ENCODE results near the gene SDK1. TPM values are rescaled to one million over a fixed set of nuclear protein-coding genes. Genes with fewer than 3 reads are reported as not detected.

SDK1 gene
- polyA plus RNA-seq, 2 donors, result 0.33 to 0.47 TPM

DNA sequence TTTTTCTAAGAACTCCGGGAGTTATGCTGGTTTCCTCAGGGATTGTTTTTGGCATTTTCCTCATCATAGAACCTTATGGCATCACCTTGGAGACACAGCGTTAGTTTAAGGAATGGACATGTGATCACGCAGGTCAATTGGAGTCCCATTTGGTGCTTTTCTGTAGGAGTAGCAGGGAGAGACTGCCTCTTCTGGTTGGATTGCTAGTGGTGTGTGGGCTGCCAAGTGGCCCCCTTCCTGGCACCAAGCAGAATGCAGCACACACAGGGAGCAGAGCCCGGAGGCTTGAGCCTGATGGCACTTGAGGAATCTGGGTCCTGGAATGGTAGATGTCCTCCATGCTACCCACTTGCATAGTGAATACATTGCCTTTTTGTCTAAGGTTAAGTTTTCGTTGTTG lies 57.9 kb downstream of the SDK1 start:
- WGBS, 2 donors, result 93 to 97% methylated on average over 5 of the region's 5 CpGs
- H3K4me1 ChIP-seq (ENCODE audit: control insufficient read depth in 2 of 2, insufficient read depth in 2 of 2, low read length in 1 of 2), result no peaks in the 10 kb centered on the region
- H3K27ac ChIP-seq (ENCODE audit: low read depth in 2 of 2, low read length in 1 of 2), result no peak overlapping the region
- no peak overlapping the region for H3K4me3 ChIP-seq (ENCODE audit: low read depth in 1 of 2, low read length in 2 of 2)
- H3K36me3 ChIP-seq (ENCODE audit: control insufficient read depth in 2 of 2, insufficient read depth in 2 of 2, low read length in 1 of 2), result no peaks in the 10 kb centered on the region
- H3K27me3 ChIP-seq (ENCODE audit: control insufficient read depth in 1 of 2, insufficient read depth in 2 of 2, low read length in 2 of 2), result no peaks in the 10 kb centered on the region
- no peaks in the 10 kb centered on the region for H3K9me3 ChIP-seq (ENCODE audit: control insufficient read depth in 2 of 2, insufficient read depth in 1 of 2, low read depth in 1 of 2, low read length in 1 of 2)

GRCh38 chr7:3367261-3367660 lies 66.2 kb downstream of the SDK1 start:
- Histone ChIP-seq H3K36me3 (ENCODE audit: control insufficient read depth in 2 of 2, insufficient read depth in 2 of 2, low read length in 1 of 2) (no peaks in the 10 kb centered on the region), H3K4me1 (ENCODE audit: control insufficient read depth in 2 of 2, insufficient read depth in 2 of 2, low read length in 1 of 2) (no peaks in the 10 kb centered on the region), H3K27me3 (ENCODE audit: control insufficient read depth in 1 of 2, insufficient read depth in 2 of 2, low read length in 2 of 2) (no peaks in the 10 kb centered on the region), H3K27ac (ENCODE audit: low read depth in 2 of 2, low read length in 1 of 2) (no peak overlapping the region), H3K9me3 (ENCODE audit: control insufficient read depth in 2 of 2, insufficient read depth in 1 of 2, low read depth in 1 of 2, low read length in 1 of 2) (no peaks in the 10 kb centered on the region), H3K4me3 (ENCODE audit: low read depth in 1 of 2, low read length in 2 of 2) (no peak overlapping the region)
- WGBS, 2 donors, result 65 to 81% methylated on average over 1 of the region's 1 CpG

DNA sequence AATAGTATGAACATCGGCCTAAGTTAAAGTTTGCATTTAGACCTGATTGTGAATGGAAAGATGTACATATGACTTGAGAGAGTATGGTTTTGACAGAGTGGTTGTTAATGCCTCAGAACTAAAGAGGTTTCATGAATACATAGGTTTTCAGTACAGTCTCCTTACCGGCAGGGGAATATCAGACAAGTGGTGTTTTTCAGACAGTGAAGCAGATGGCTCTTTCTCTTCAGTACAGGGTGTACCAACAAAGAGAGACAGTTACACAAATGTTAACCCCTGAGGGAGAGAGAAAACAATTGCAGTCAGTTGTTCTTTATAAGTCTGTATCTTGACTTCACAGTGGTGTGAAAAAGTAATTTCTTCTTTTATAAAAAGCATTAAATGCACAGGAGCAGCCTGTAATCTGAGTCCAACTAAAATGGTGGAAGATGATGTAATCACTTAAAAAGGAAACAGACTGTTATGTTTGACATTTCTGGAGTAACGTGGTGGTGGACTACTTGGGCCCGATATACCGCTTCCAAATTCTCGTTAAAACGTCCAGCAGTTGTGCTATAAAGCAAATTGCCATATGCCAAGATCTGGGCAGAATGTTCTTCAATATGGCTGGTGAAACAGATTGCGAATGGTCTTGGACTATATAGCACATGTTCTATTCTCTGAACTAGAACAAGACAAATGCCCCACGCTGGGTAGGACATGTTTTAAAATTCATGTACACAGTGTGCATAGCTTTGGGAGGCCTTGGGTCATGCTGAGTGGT lies 69.2 kb downstream of the SDK1 start:
- Histone ChIP-seq H3K4me1 (ENCODE audit: control insufficient read depth in 2 of 2, insufficient read depth in 2 of 2, low read length in 1 of 2) (no peaks in the 10 kb centered on the region), H3K36me3 (ENCODE audit: control insufficient read depth in 2 of 2, insufficient read depth in 2 of 2, low read length in 1 of 2) (no peaks in the 10 kb centered on the region), H3K27ac (ENCODE audit: low read depth in 2 of 2, low read length in 1 of 2) (no peak overlapping the region), H3K4me3 (ENCODE audit: low read depth in 1 of 2, low read length in 2 of 2) (no peak overlapping the region), H3K9me3 (ENCODE audit: control insufficient read depth in 2 of 2, insufficient read depth in 1 of 2, low read depth in 1 of 2, low read length in 1 of 2) (no peaks in the 10 kb centered on the region), H3K27me3 (ENCODE audit: control insufficient read depth in 1 of 2, insufficient read depth in 2 of 2, low read length in 2 of 2) (no peaks in the 10 kb centered on the region)
- WGBS, 2 donors, result 88 to 89% methylated on average over 9 of the region's 9 CpGs

DNA sequence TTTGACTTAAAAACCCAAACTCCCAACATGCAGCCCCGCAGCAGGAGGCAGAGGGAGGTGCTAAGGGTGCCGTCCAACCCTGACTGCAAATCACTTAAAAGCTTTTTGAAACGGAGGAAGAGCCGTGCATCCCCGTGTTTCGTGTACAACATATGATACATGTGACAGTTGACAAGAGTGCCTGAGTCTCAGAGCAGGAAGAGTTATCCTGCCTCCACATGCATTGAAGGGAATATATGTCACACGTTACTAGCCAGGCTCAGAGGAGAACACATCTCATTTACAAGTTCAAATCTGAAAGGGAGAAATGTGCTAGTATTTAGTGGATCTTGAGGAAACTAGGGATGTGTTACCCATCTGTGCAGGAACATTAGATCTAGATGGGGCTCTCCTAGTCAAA lies 69.9 kb downstream of the SDK1 start:
- no peaks in the 10 kb centered on the region for H3K36me3 ChIP-seq (ENCODE audit: control insufficient read depth in 2 of 2, insufficient read depth in 2 of 2, low read length in 1 of 2)
- H3K4me1 ChIP-seq (ENCODE audit: control insufficient read depth in 2 of 2, insufficient read depth in 2 of 2, low read length in 1 of 2), result no peaks in the 10 kb centered on the region
- no peak overlapping the region for H3K27ac ChIP-seq (ENCODE audit: low read depth in 2 of 2, low read length in 1 of 2)
- H3K27me3 ChIP-seq (ENCODE audit: control insufficient read depth in 1 of 2, insufficient read depth in 2 of 2, low read length in 2 of 2), result no peaks in the 10 kb centered on the region
- 93 to 94% methylated on average over 7 of the region's 7 CpGs for WGBS, 2 donors
- H3K4me3 ChIP-seq (ENCODE audit: low read depth in 1 of 2, low read length in 2 of 2), result no peak overlapping the region
- H3K9me3 ChIP-seq (ENCODE audit: control insufficient read depth in 2 of 2, insufficient read depth in 1 of 2, low read depth in 1 of 2, low read length in 1 of 2), result no peaks in the 10 kb centered on the region

- no peaks in the 10 kb centered on the region for H3K36me3 ChIP-seq (ENCODE audit: control insufficient read depth in 2 of 2, insufficient read depth in 2 of 2, low read length in 1 of 2)
- H3K27ac ChIP-seq (ENCODE audit: low read depth in 2 of 2, low read length in 1 of 2), result no peak overlapping the region
- WGBS, 2 donors, result 61 to 67% methylated on average over 4 of the region's 4 CpGs
- H3K4me3 ChIP-seq (ENCODE audit: low read depth in 1 of 2, low read length in 2 of 2), result no peak overlapping the region
- H3K4me1 ChIP-seq (ENCODE audit: control insufficient read depth in 2 of 2, insufficient read depth in 2 of 2, low read length in 1 of 2), result no peaks in the 10 kb centered on the region
- H3K27me3 ChIP-seq (ENCODE audit: control insufficient read depth in 1 of 2, insufficient read depth in 2 of 2, low read length in 2 of 2), result no peaks in the 10 kb centered on the region
- H3K9me3 ChIP-seq (ENCODE audit: control insufficient read depth in 2 of 2, insufficient read depth in 1 of 2, low read depth in 1 of 2, low read length in 1 of 2), result no peaks in the 10 kb centered on the region
These were observed 70.5 kb downstream of the SDK1 start for GRCh38 chr7:3371601-3372000.

GRCh38 chr7:3374239-3374638 lies 73.2 kb downstream of the SDK1 start:
- Histone ChIP-seq H3K4me3 (ENCODE audit: low read depth in 1 of 2, low read length in 2 of 2) (no peak overlapping the region), H3K4me1 (ENCODE audit: control insufficient read depth in 2 of 2, insufficient read depth in 2 of 2, low read length in 1 of 2) (peaks cover 0 to 2% of the 10 kb centered on the region in 2 donors), H3K36me3 (ENCODE audit: control insufficient read depth in 2 of 2, insufficient read depth in 2 of 2, low read length in 1 of 2) (no peaks in the 10 kb centered on the region), H3K9me3 (ENCODE audit: control insufficient read depth in 2 of 2, insufficient read depth in 1 of 2, low read depth in 1 of 2, low read length in 1 of 2) (no peaks in the 10 kb centered on the region), H3K27ac (ENCODE audit: low read depth in 2 of 2, low read length in 1 of 2) (no peak overlapping the region), H3K27me3 (ENCODE audit: control insufficient read depth in 1 of 2, insufficient read depth in 2 of 2, low read length in 2 of 2) (no peaks in the 10 kb centered on the region)
- WGBS, 2 donors, result 62 to 78% methylated on average over 2 of the region's 2 CpGs

GRCh38 chr7:3378390-3379150 lies 77.5 kb downstream of the SDK1 start:
- peaks cover 0 to 2% of the 10 kb centered on the region in 2 donors for H3K27me3 ChIP-seq (ENCODE audit: control insufficient read depth in 1 of 2, insufficient read depth in 2 of 2, low read length in 2 of 2)
- no peaks in the 10 kb centered on the region for H3K36me3 ChIP-seq (ENCODE audit: control insufficient read depth in 2 of 2, insufficient read depth in 2 of 2, low read length in 1 of 2)
- peaks cover 0 to 5% of the 10 kb centered on the region in 2 donors for H3K4me1 ChIP-seq (ENCODE audit: control insufficient read depth in 2 of 2, insufficient read depth in 2 of 2, low read length in 1 of 2)
- H3K9me3 ChIP-seq (ENCODE audit: control insufficient read depth in 2 of 2, insufficient read depth in 1 of 2, low read depth in 1 of 2, low read length in 1 of 2), result no peaks in the 10 kb centered on the region
- 82 to 85% methylated on average over 18 of the region's 18 CpGs for WGBS, 2 donors
- no peak overlapping the region for H3K4me3 ChIP-seq (ENCODE audit: low read depth in 1 of 2, low read length in 2 of 2)
- H3K27ac ChIP-seq (ENCODE audit: low read depth in 2 of 2, low read length in 1 of 2), result no peak overlapping the region

DNA sequence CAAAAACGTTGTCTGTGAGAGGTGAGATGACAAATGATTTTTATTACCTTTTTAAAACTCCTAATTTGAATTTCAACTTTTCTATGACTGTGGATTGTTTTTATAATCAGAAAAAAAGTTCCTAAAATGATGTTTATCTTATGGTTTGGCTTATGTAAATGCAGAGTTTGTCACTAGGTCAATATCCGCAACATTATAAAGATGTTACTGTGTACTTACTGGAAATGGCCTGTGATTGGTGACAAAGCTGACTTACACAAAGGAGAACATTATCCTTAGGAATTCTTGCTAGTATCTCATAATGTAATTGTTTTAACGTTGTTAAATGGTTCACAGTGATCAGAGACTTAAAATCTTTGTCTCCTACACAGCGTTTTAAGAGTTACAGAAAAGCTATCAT lies 79.0 kb downstream of the SDK1 start:
- H3K9me3 ChIP-seq (ENCODE audit: control insufficient read depth in 2 of 2, insufficient read depth in 1 of 2, low read depth in 1 of 2, low read length in 1 of 2), result no peaks in the 10 kb centered on the region
- 77 to 78% methylated on average over 4 of the region's 4 CpGs for WGBS, 2 donors

GRCh38 chr7:3380886-3381685 lies 80.0 kb downstream of the SDK1 start:
- H3K36me3 ChIP-seq (ENCODE audit: control insufficient read depth in 2 of 2, insufficient read depth in 2 of 2, low read length in 1 of 2), result no peaks in the 10 kb centered on the region
- H3K27me3 ChIP-seq (ENCODE audit: control insufficient read depth in 1 of 2, insufficient read depth in 2 of 2, low read length in 2 of 2), result peaks cover 0 to 2% of the 10 kb centered on the region in 2 donors
- no peaks in the 10 kb centered on the region for H3K9me3 ChIP-seq (ENCODE audit: control insufficient read depth in 2 of 2, insufficient read depth in 1 of 2, low read depth in 1 of 2, low read length in 1 of 2)
- WGBS, 2 donors, result 77 to 78% methylated on average over 12 of the region's 12 CpGs
- no peak overlapping the region for H3K27ac ChIP-seq (ENCODE audit: low read depth in 2 of 2, low read length in 1 of 2)
- no peak overlapping the region for H3K4me3 ChIP-seq (ENCODE audit: low read depth in 1 of 2, low read length in 2 of 2)
- H3K4me1 ChIP-seq (ENCODE audit: control insufficient read depth in 2 of 2, insufficient read depth in 2 of 2, low read length in 1 of 2), result peaks cover 0 to 5% of the 10 kb centered on the region in 2 donors

More for the DNA sequence above, 79.0 kb downstream of the SDK1 start:
- Histone ChIP-seq H3K36me3 (ENCODE audit: control insufficient read depth in 2 of 2, insufficient read depth in 2 of 2, low read length in 1 of 2) (no peaks in the 10 kb centered on the region), H3K27ac (ENCODE audit: low read depth in 2 of 2, low read length in 1 of 2) (no peak overlapping the region), H3K4me3 (ENCODE audit: low read depth in 1 of 2, low read length in 2 of 2) (no peak overlapping the region), H3K27me3 (ENCODE audit: control insufficient read depth in 1 of 2, insufficient read depth in 2 of 2, low read length in 2 of 2) (peaks cover 0 to 2% of the 10 kb centered on the region in 2 donors), H3K4me1 (ENCODE audit: control insufficient read depth in 2 of 2, insufficient read depth in 2 of 2, low read length in 1 of 2) (peaks cover 0 to 5% of the 10 kb centered on the region in 2 donors)

All from esophagus (tissue), 2 donors.